Osteocyte (in vitro differentiated cells): ENCODE results near the gene TAS1R2. TPM values are rescaled to one million over a fixed set of nuclear protein-coding genes. Genes with fewer than 3 reads are reported as not detected.

Experiments
- DNase-seq: peaks from one replicate; pipeline ENCODE4 v3.0.0; 2021; ENCODE audit warnings: mixed read lengths; ENCODE audit not compliant: unreplicated experiment; ENCODE audit errors: extremely low spot score
- H3K27ac Mint-ChIP-seq: one replicate; pipeline ENCODE4 v1.8.0; 2021; ENCODE audit warnings: mild to moderate bottlenecking, mixed read lengths; ENCODE audit not compliant: unreplicated experiment
- H3K27me3 Mint-ChIP-seq: one replicate; pipeline ENCODE4 v1.8.0; 2021; ENCODE audit warnings: mixed read lengths; ENCODE audit not compliant: unreplicated experiment
- H3K36me3 Mint-ChIP-seq: one replicate; pipeline ENCODE4 v1.8.0; 2021; ENCODE audit warnings: mixed read lengths; ENCODE audit not compliant: unreplicated experiment
- H3K4me1 Mint-ChIP-seq: one replicate; pipeline ENCODE4 v1.8.0; 2021; ENCODE audit warnings: mixed read lengths; ENCODE audit not compliant: unreplicated experiment
- H3K4me3 Mint-ChIP-seq: one replicate; pipeline ENCODE4 v1.8.0; 2021; ENCODE audit warnings: mild to moderate bottlenecking, moderate library complexity, mixed read lengths; ENCODE audit not compliant: unreplicated experiment
- H3K9me3 Mint-ChIP-seq: one replicate; pipeline ENCODE4 v1.8.0; 2021; ENCODE audit warnings: mixed read lengths; ENCODE audit not compliant: unreplicated experiment
- total RNA-seq: library from RNA; stranded (reverse); gene quantifications from 2 replicates; pipeline ENCODE4 v1.2.1, GENCODE V29; 2021
- TF ChIP-seq, protein P1 (sequence below): fragments of 200-600 bp; sonication (generic); IDR thresholded peaks from 2 replicates; pipeline ENCODE4 v1.5.0; 2021; ENCODE audit warnings: antibody characterized with exemption, mild to moderate bottlenecking, moderate library complexity

The TAS1R2 gene
- total RNA-seq, 1 donor from 2014 or later, result not detected

DNA sequence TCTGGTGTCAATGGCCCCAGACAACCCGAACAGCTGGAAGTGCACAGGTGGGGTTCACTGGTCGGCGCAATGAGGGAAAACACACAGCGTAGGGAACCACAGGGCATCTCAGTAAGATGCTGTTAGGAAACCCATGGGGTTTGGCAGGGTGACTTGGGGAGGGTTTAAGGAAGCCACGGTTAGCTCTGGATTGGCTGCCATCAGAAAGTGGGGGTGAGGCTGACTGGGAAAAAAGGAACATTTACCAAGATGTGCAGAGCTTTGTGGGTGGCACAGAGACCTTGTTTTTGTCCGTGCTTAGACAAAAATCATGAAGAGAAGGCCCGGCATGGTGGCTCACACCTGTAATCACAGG is 31.9 kb upstream of the TAS1R2 start:
- Mint-ChIP-seq H3K4me1 (peaks cover 26% of the 10 kb centered on the region), H3K36me3 (peaks cover 1% of the 10 kb centered on the region), H3K27ac (peak overlapping the region; percentile 83), H3K4me3 (no peak overlapping the region), H3K9me3 (no peaks in the 10 kb centered on the region), H3K27me3 (no peaks in the 10 kb centered on the region)
- DNase-seq, result no peak
- TF ChIP-seq, protein P1, sequence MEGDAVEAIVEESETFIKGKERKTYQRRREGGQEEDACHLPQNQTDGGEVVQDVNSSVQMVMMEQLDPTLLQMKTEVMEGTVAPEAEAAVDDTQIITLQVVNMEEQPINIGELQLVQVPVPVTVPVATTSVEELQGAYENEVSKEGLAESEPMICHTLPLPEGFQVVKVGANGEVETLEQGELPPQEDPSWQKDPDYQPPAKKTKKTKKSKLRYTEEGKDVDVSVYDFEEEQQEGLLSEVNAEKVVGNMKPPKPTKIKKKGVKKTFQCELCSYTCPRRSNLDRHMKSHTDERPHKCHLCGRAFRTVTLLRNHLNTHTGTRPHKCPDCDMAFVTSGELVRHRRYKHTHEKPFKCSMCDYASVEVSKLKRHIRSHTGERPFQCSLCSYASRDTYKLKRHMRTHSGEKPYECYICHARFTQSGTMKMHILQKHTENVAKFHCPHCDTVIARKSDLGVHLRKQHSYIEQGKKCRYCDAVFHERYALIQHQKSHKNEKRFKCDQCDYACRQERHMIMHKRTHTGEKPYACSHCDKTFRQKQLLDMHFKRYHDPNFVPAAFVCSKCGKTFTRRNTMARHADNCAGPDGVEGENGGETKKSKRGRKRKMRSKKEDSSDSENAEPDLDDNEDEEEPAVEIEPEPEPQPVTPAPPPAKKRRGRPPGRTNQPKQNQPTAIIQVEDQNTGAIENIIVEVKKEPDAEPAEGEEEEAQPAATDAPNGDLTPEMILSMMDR, result no peak

GRCh38 chr1:18890706-18891425 is 31.4 kb upstream of the TAS1R2 start:
- Mint-ChIP-seq H3K4me3 (no peak overlapping the region), H3K4me1 (peaks cover 26% of the 10 kb centered on the region), H3K9me3 (no peaks in the 10 kb centered on the region), H3K27ac (peak overlapping the region; percentile 83), H3K36me3 (peaks cover 1% of the 10 kb centered on the region), H3K27me3 (no peaks in the 10 kb centered on the region)
- TF ChIP-seq, protein P1, result no peak
- DNase-seq, result no peak

DNA sequence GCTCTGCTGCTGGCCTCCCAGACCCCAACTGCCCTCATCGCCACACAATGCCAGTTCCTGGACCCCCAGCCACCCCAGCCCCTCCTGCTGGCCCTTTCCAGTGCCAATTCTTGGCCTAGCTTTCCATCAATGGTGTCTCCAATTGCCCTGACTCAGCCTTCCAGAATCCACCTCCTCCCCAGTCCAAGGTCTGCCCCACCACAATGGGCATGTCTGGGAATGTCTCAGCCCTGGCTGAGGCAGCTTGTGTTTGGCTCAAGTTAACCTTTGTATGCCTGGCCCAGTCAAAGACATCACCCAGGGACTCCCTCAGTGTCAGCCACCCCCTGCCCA is 26.5 kb upstream of the TAS1R2 start:
- Mint-ChIP-seq H3K27me3 (no peaks in the 10 kb centered on the region), H3K36me3 (peaks cover 9% of the 10 kb centered on the region), H3K4me1 (peaks cover 7% of the 10 kb centered on the region), H3K4me3 (no peak overlapping the region), H3K9me3 (no peaks in the 10 kb centered on the region), H3K27ac (no peak overlapping the region)
- TF ChIP-seq, protein P1, result no peak
- no peak for DNase-seq

- Mint-ChIP-seq H3K4me1 (peaks cover 1% of the 10 kb centered on the region), H3K27ac (no peak overlapping the region), H3K36me3 (peaks cover 11% of the 10 kb centered on the region), H3K4me3 (no peak overlapping the region), H3K27me3 (no peaks in the 10 kb centered on the region), H3K9me3 (no peaks in the 10 kb centered on the region)
- TF ChIP-seq, protein P1, result no peak
- DNase-seq, result no peak
These were observed 26.0 kb upstream of the TAS1R2 start for GRCh38 chr1:18885311-18886002.

GRCh38 chr1:18884727-18885126 is 25.3 kb upstream of the TAS1R2 start:
- TF ChIP-seq, protein P1, result no peak
- no peaks in the 10 kb centered on the region for H3K4me1 Mint-ChIP-seq
- no peak overlapping the region for H3K4me3 Mint-ChIP-seq
- H3K9me3 Mint-ChIP-seq, result no peaks in the 10 kb centered on the region
- H3K27me3 Mint-ChIP-seq, result no peaks in the 10 kb centered on the region
- DNase-seq, result no peak
- H3K36me3 Mint-ChIP-seq, result peaks cover 11% of the 10 kb centered on the region
- no peak overlapping the region for H3K27ac Mint-ChIP-seq
